ENCODE results near the gene SLC2A6.

The SLC2A6 gene

DNA sequence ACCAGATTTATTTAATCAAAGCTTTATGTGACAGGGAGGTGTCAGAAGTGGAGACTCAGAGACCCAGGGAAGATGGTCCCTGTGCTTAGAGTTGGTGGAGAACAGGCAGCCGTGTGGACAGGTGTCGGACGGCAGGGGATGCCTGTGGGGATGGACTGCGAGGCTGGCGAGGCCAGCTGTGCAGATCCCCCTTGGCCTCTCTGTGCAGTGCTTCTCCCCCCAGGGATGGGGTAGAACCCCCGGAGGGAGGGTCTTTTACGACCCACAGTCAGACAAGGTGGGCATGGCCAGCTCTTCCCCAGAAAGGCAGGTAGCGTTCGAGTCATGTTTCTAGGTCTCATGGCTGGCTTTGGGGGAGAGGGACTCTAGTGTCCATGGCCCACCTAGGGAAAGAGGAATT, 4.7 kb upstream of the SLC2A6 start:
- Histone ChIP-seq H2AFZ (ENCODE audit: low read depth) (no peak overlapping the region), H3K4me1 (ENCODE audit: low read depth, poor library complexity, severe bottlenecking) (no peaks in the 10 kb centered on the region), H3K4me2 (no peak overlapping the region), H3K36me3 (ENCODE audit: insufficient read depth) (no peaks in the 10 kb centered on the region), H3K9ac (no peak overlapping the region), H4K20me1 (ENCODE audit: insufficient read depth) (no peaks in the 10 kb centered on the region), H3K27ac (no peak overlapping the region), H3K79me2 (ENCODE audit: insufficient read depth, low read depth) (no peaks in the 10 kb centered on the region), H3K4me3 (IDR thresholded peaks at IDR 0.05; ENCODE audit: insufficient read depth, low read depth, low read length) (no peak overlapping the region), H3K27me3 (ENCODE audit: insufficient read depth, low read depth) (peaks cover 75% of the 10 kb centered on the region)
- TF ChIP-seq, protein P1, sequence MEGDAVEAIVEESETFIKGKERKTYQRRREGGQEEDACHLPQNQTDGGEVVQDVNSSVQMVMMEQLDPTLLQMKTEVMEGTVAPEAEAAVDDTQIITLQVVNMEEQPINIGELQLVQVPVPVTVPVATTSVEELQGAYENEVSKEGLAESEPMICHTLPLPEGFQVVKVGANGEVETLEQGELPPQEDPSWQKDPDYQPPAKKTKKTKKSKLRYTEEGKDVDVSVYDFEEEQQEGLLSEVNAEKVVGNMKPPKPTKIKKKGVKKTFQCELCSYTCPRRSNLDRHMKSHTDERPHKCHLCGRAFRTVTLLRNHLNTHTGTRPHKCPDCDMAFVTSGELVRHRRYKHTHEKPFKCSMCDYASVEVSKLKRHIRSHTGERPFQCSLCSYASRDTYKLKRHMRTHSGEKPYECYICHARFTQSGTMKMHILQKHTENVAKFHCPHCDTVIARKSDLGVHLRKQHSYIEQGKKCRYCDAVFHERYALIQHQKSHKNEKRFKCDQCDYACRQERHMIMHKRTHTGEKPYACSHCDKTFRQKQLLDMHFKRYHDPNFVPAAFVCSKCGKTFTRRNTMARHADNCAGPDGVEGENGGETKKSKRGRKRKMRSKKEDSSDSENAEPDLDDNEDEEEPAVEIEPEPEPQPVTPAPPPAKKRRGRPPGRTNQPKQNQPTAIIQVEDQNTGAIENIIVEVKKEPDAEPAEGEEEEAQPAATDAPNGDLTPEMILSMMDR (conservative IDR thresholded peaks at IDR 0.05; ENCODE audit: low read depth, low read length), result no peak

DNA sequence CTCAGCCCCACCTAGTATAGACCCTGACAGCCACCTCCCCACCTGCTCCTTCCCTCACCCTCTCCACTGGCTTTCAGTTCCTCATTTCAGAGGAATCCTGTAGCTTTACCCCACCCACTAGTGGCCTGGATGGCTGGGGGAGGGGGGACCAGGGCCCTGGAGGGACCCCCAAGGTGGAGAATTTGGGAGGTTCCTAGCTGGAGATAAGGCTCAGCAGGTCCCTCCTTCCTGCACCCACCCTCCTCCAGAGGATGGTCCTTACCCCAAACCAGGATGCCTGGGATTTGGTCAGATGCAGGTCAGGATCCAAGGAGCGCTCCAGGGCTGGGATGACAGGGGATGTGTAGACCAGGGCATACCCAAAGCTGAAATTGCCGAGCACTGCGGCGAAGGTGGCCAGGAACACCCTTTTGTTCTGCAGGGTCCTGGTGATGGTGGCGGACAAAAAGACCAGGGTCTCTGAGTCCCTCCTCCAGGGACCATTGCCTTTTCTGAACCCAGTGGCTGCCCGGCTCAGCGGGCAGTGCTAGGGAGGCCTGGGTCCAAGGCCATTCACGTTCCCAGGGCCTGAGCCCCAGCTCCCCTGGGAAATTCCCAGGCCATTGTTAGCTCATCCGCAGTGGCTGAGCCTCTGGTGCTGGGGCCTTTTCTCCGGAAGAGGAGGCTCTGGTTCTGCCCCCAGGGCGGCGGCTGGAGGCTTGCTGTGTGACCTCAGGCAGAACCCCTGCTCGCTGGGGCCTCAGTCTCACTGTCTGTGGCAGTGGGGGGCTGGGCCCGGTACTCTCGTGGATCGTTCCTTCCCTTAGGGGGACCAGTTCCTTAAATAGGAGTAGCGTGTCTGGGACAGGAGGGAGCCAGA, 678 bp downstream of the SLC2A6 start:
- TF ChIP-seq, protein P1 (conservative IDR thresholded peaks at IDR 0.05; ENCODE audit: low read depth, low read length), result no peak
- Histone ChIP-seq H3K36me3 (ENCODE audit: insufficient read depth) (no peaks in the 10 kb centered on the region), H4K20me1 (ENCODE audit: insufficient read depth) (no peaks in the 10 kb centered on the region), H2AFZ (ENCODE audit: low read depth) (no peak overlapping the region), H3K27ac (no peak overlapping the region), H3K4me1 (ENCODE audit: low read depth, poor library complexity, severe bottlenecking) (no peaks in the 10 kb centered on the region), H3K9ac (no peak overlapping the region), H3K4me3 (IDR thresholded peaks at IDR 0.05; ENCODE audit: insufficient read depth, low read depth, low read length) (no peak overlapping the region), H3K4me2 (no peak overlapping the region), H3K27me3 (ENCODE audit: insufficient read depth, low read depth) (peaks cover 68% of the 10 kb centered on the region), H3K79me2 (ENCODE audit: insufficient read depth, low read depth) (no peaks in the 10 kb centered on the region)

DNA sequence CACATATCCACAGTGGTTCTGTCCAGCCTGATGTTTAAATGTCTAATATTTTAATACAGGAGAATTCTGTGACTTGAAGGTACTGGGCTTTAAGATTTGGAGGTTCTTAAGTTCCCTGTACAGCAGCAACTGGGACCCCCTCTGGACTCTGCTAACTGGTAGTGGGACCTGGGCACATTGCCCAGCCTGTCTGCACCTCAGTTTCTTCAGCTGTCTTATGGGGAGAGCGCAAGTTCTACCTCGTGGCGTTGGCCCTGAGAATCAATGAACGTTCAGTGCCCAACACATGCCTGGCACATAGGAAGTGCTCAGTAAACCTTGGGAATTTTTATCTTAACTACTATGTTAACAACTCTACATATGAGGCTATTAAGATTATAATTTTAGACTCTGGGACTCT, 1.4 kb downstream of the SLC2A6 start:
- Histone ChIP-seq H2AFZ (ENCODE audit: low read depth) (no peak overlapping the region), H3K4me1 (ENCODE audit: low read depth, poor library complexity, severe bottlenecking) (no peaks in the 10 kb centered on the region), H3K79me2 (ENCODE audit: insufficient read depth, low read depth) (no peaks in the 10 kb centered on the region), H3K36me3 (ENCODE audit: insufficient read depth) (no peaks in the 10 kb centered on the region), H3K9ac (no peak overlapping the region), H3K27me3 (ENCODE audit: insufficient read depth, low read depth) (peaks cover 66% of the 10 kb centered on the region), H4K20me1 (ENCODE audit: insufficient read depth) (no peaks in the 10 kb centered on the region), H3K4me2 (no peak overlapping the region), H3K27ac (no peak overlapping the region), H3K4me3 (IDR thresholded peaks at IDR 0.05; ENCODE audit: insufficient read depth, low read depth, low read length) (no peak overlapping the region)
- TF ChIP-seq, protein P1 (conservative IDR thresholded peaks at IDR 0.05; ENCODE audit: low read depth, low read length), result no peak

DNA sequence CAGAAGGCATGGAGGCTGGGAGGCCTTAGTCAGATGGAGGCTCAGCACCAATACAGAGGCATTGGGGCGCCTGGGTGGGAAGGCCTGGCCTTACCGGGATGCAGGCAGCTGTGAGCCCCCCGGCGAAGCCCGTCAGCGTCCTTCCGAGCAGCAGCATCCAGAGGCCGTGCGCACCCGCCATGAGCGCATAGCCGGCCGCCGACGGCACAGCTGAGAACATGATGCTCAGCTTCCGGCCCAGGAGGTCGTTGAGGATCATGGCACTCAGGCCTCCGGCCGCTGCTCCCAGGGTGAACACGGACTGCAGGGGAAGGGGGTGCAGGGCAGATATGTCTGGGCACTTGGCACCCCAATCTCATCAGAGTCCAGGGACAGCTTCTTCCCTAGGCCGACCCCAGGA, 2.0 kb downstream of the SLC2A6 start:
- Histone ChIP-seq H3K36me3 (ENCODE audit: insufficient read depth) (no peaks in the 10 kb centered on the region), H3K9ac (no peak overlapping the region), H3K4me2 (no peak overlapping the region), H3K27ac (no peak overlapping the region), H3K4me1 (ENCODE audit: low read depth, poor library complexity, severe bottlenecking) (no peaks in the 10 kb centered on the region), H2AFZ (ENCODE audit: low read depth) (no peak overlapping the region), H3K4me3 (IDR thresholded peaks at IDR 0.05; ENCODE audit: insufficient read depth, low read depth, low read length) (no peak overlapping the region), H3K79me2 (ENCODE audit: insufficient read depth, low read depth) (no peaks in the 10 kb centered on the region), H3K27me3 (ENCODE audit: insufficient read depth, low read depth) (peaks cover 62% of the 10 kb centered on the region), H4K20me1 (ENCODE audit: insufficient read depth) (no peaks in the 10 kb centered on the region)
- TF ChIP-seq, protein P1 (conservative IDR thresholded peaks at IDR 0.05; ENCODE audit: low read depth, low read length), result no peak

Data from KMS-11 (cell line).